ENCODE measurements around the gene DCST2.

DNA sequence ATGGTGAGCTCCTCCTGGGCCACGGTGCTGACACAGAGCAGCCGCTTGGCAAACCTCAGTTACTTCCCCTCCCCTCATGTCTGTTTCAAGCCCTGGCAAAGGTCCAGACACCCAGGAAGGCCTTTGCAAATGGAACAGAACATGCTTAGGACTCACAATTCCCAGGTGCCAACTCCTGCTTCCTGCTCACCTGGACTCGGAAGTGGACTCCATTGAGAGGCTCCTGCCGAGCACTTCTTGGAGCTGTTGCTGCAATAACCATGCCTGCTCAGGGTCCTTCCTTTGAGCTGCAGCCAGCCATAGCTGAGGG lies 10.7 kb downstream of the DCST2 start:
- TF ChIP-seq CTCF (IDR thresholded peaks at IDR 0.05) (no peak), KDM1A (IDR thresholded peaks at IDR 0.05; ENCODE audit: low read depth) (no peak), HDAC2 (IDR thresholded peaks at IDR 0.05) (no peak), POLR2A (IDR thresholded peaks at IDR 0.05; ENCODE audit: low read length) (no peak)

Data from A549 (cell line).